ENCODE results near the gene TBX2. TPM values are rescaled to one million over a fixed set of nuclear protein-coding genes. Genes with fewer than 3 reads are reported as not detected.
A peak's percentile ranks its signal among the peaks of the same experiment; 100 is the strongest.

TBX2 gene
- total and polyA plus RNA-seq, 9 of the 15 experiments (the other 6 are each of a cell fraction or from before 2014, with no cell fraction given) = 0.18 TPM; not detected in 8

DNA sequence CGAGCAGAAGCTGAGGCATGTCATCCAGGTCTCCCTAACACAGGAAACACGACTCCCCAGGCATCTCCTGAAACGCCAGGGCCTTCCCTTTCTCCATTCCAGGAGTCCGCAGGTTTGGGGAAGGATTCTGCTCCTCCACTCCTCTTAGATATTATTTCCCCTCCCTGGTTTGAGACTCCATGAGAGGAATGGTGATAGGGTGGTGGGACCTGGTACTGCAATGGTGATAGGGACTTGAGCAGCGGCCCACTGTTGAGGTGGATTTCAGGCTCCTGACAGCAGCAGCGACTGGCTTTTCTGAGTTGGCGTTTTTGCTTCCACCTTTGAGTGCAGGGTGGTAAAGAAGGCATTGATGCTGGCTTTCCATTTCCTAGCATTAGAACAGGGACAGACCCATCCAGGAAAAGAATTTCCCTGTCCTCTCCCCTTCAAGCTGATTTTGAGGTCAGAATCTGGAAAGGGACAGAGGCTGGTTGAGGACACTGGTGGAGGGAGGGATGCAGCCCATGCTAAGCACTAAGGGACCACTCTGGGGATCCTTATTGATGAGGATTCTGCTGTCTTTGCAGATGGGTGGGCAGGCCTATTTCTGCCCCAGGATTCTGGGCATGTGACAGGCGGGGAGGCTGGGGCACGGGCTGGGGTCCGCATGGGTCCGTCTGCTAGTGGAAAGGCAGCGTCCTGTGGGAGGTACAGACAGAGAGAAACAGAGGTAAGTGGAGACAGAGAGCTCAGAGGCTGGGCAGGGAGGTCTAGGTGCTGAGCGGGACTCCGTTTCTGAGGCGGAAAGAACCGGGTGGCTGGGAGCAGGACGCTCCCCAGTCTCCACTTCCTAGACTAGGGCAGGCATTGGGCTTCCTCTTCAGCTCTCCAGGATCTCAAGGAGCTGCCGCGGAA, 51.2 kb downstream of the TBX2 start:
- POLR2A ChIA-PET = no interaction called here
- no peak overlapping the region for H3K4me2 ChIP-seq (ENCODE audit: insufficient read depth, low read length)
- H4K20me1 ChIP-seq (replicated peaks; ENCODE audit: control insufficient read depth, insufficient read depth, low read length) = no peaks in the 10 kb centered on the region
- H3K9me1 ChIP-seq (ENCODE audit: control insufficient read depth, insufficient read depth, low read length) = no peaks in the 10 kb centered on the region
- in situ Hi-C loops (cut with MboI) = no loop called here
- H3K9ac ChIP-seq (ENCODE audit: insufficient read depth in 1 of 2, low read depth in 2 of 2, low read length in 2 of 2) = no peak overlapping the region
- H2AFZ ChIP-seq (ENCODE audit: low read depth, low read length) = no peak overlapping the region
- ATAC-seq = 0 out of 3 replicates have a peak, but pooled peaks have one; percentile 36
- no peak overlapping the region for H3K27ac ChIP-seq (ENCODE audit: extremely low read depth, low read depth, low read length)
- H3K4me1 ChIP-seq (replicated peaks in 1 of 2; ENCODE audit: control insufficient read depth in 2 of 2, insufficient read depth in 2 of 2, low read length in 2 of 2) = peaks cover 0 to 23% of the 10 kb centered on the region in 2 experiments; a peak in 2 of 5 replicates
- peaks cover 16 to 50% of the 10 kb centered on the region in 2 experiments; a peak in 4 of 5 replicates for H3K27me3 ChIP-seq (ENCODE audit: control insufficient read depth in 2 of 2, insufficient read depth in 2 of 2, low read length in 2 of 2)
- no TSS peak for BruUV-seq (replicated peaks)
- intact Hi-C loops (cut with micrococcal nuclease) = no loop called here
- DNase-seq (ENCODE audit: extremely low read depth in 1 of 4, low spot score in 3 of 4) = no peak
- CTCF ChIA-PET (ENCODE audit: low intra/inter-chr PET ratio) = no interaction called here
- H3K9me3 ChIP-seq (replicated peaks; ENCODE audit: control insufficient read depth, insufficient read depth, low read depth, low read length) = no peaks in the 10 kb centered on the region
- 3% methylated on average over 19 of the region's 19 CpGs for WGBS (ENCODE audit: insufficient coverage, low coverage, missing lambda C conversion rate)
- H3K79me2 ChIP-seq (ENCODE audit: control insufficient read depth, insufficient read depth, low read length) = no peaks in the 10 kb centered on the region
- no peak overlapping the region for H3K4me3 ChIP-seq
- no peak for FAIRE-seq
- H3K36me3 ChIP-seq (ENCODE audit: control insufficient read depth, insufficient read depth, low read length) = no peaks in the 10 kb centered on the region
- no peak for TF ChIP-seq ELF1 (tag; IDR thresholded peaks at IDR 0.05)
- no peak for TF ChIP-seq MCM7 (IDR thresholded peaks at IDR 0.05)
- TF ChIP-seq, protein P1, sequence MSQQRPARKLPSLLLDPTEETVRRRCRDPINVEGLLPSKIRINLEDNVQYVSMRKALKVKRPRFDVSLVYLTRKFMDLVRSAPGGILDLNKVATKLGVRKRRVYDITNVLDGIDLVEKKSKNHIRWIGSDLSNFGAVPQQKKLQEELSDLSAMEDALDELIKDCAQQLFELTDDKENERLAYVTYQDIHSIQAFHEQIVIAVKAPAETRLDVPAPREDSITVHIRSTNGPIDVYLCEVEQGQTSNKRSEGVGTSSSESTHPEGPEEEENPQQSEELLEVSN (IDR thresholded peaks at IDR 0.05; ENCODE audit: borderline replicate concordance in 1 of 2, extremely low read depth in 1 of 2, insufficient read depth in 1 of 2, insufficient read length in 1 of 2, low read depth in 1 of 2, low read length in 1 of 2, poor library complexity in 1 of 2, severe bottlenecking in 1 of 2) = no peak
- no peak for TF ChIP-seq KDM4B (IDR thresholded peaks at IDR 0.05; ENCODE audit: borderline replicate concordance in 2 of 2, low read depth in 1 of 2)
- TF ChIP-seq, protein P2, sequence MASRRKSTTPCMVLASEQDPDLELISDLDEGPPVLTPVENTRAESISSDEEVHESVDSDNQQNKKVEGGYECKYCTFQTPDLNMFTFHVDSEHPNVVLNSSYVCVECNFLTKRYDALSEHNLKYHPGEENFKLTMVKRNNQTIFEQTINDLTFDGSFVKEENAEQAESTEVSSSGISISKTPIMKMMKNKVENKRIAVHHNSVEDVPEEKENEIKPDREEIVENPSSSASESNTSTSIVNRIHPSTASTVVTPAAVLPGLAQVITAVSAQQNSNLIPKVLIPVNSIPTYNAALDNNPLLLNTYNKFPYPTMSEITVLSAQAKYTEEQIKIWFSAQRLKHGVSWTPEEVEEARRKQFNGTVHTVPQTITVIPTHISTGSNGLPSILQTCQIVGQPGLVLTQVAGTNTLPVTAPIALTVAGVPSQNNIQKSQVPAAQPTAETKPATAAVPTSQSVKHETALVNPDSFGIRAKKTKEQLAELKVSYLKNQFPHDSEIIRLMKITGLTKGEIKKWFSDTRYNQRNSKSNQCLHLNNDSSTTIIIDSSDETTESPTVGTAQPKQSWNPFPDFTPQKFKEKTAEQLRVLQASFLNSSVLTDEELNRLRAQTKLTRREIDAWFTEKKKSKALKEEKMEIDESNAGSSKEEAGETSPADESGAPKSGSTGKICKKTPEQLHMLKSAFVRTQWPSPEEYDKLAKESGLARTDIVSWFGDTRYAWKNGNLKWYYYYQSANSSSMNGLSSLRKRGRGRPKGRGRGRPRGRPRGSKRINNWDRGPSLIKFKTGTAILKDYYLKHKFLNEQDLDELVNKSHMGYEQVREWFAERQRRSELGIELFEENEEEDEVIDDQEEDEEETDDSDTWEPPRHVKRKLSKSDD (conservative IDR thresholded peaks at IDR 0.05; ENCODE audit: low read length) = no peak
- no peak for TF ChIP-seq HNRNPLL (IDR thresholded peaks at IDR 0.05; ENCODE audit: low read depth, low read length, poor library complexity, severe bottlenecking)
- TF ChIP-seq, protein P3, sequence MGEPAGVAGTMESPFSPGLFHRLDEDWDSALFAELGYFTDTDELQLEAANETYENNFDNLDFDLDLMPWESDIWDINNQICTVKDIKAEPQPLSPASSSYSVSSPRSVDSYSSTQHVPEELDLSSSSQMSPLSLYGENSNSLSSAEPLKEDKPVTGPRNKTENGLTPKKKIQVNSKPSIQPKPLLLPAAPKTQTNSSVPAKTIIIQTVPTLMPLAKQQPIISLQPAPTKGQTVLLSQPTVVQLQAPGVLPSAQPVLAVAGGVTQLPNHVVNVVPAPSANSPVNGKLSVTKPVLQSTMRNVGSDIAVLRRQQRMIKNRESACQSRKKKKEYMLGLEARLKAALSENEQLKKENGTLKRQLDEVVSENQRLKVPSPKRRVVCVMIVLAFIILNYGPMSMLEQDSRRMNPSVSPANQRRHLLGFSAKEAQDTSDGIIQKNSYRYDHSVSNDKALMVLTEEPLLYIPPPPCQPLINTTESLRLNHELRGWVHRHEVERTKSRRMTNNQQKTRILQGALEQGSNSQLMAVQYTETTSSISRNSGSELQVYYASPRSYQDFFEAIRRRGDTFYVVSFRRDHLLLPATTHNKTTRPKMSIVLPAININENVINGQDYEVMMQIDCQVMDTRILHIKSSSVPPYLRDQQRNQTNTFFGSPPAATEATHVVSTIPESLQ (CRISPR knock-in tag; IDR thresholded peaks at IDR 0.05) = no peak
- peak; percentile 28 for TF ChIP-seq EWSR1 (IDR thresholded peaks at IDR 0.05; ENCODE audit: borderline replicate concordance, low read depth, partially characterized antibody)
- TF ChIP-seq, protein P4, sequence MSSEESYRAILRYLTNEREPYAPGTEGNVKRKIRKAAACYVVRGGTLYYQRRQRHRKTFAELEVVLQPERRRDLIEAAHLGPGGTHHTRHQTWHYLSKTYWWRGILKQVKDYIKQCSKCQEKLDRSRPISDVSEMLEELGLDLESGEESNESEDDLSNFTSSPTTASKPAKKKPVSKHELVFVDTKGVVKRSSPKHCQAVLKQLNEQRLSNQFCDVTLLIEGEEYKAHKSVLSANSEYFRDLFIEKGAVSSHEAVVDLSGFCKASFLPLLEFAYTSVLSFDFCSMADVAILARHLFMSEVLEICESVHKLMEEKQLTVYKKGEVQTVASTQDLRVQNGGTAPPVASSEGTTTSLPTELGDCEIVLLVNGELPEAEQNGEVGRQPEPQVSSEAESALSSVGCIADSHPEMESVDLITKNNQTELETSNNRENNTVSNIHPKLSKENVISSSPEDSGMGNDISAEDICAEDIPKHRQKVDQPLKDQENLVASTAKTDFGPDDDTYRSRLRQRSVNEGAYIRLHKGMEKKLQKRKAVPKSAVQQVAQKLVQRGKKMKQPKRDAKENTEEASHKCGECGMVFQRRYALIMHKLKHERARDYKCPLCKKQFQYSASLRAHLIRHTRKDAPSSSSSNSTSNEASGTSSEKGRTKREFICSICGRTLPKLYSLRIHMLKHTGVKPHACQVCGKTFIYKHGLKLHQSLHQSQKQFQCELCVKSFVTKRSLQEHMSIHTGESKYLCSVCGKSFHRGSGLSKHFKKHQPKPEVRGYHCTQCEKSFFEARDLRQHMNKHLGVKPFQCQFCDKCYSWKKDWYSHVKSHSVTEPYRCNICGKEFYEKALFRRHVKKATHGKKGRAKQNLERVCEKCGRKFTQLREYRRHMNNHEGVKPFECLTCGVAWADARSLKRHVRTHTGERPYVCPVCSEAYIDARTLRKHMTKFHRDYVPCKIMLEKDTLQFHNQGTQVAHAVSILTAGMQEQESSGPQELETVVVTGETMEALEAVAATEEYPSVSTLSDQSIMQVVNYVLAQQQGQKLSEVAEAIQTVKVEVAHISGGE (CRISPR knock-in tag; IDR thresholded peaks at IDR 0.05) = peak in 1 of 3 experiments; percentile 79; a peak in 2 of 6 replicates
